GM12878 (cell line): ENCODE measurements around the gene PSPN. TPM values are rescaled to one million over a fixed set of nuclear protein-coding genes. Genes with fewer than 3 reads are reported as not detected.

Source experiments
- ATAC-seq: fragments of 200-7000 bp; cut with Tn5 transposase; 3 replicates; pipeline ENCODE4 v1.9.1; 2020; ENCODE audit warnings: mild to moderate bottlenecking, moderate library complexity
- BruUV-seq: library from RNA; stranded (reverse); fragments of 400-500 nt; replicated peaks from 2 replicates; lab custom pipeline; 2021; lab: Mats Ljungman, UMichigan
- CTCF ChIA-PET: fragments of 300-600 bp; sonication (Branson Sonifier 250); formaldehyde crosslinking; extraction: SDS; loops from one replicate; lab custom pipeline; 2021; ENCODE audit warnings: inconsistent platforms; lab: Yijun Ruan, JAX
- POLR2A ChIA-PET: fragments of 350-600 bp; formaldehyde crosslinking; extraction: SDS; loops from one replicate; lab custom pipeline; 2021; ENCODE audit warnings: inconsistent platforms; lab: Charles Lee
- RAD21 ChIA-PET: fragments of 300-600 bp; sonication (Branson Sonifier 250); formaldehyde crosslinking; loops from one replicate; lab custom pipeline; 2023; ENCODE audit warnings: antibody characterized with exemption; ENCODE audit not compliant: unreplicated experiment; lab: Charles Lee
- SMC1A ChIA-PET: fragments of 300-600 bp; sonication (Branson Sonifier 250); formaldehyde crosslinking; loops from one replicate; lab custom pipeline; 2023; ENCODE audit not compliant: unreplicated experiment, uncharacterized antibody; lab: Charles Lee
- DNase-seq: peaks from one replicate; pipeline ENCODE4 v3.0.0-alpha.2; 2011; ENCODE audit warnings: low read depth, low spot score
- FAIRE-seq: peaks from 3 replicates; lab custom pipeline; 2011; peaks lifted over from hg19 to GRCh38; lab: Jason Lieb, UNC
- H2AFZ ChIP-seq: 2 replicates; pipeline ENCODE4 v1.6.0; 2011; ENCODE audit warnings: low read depth, low read length, control low read depth; ENCODE audit not compliant: control insufficient read depth
- H3K27ac ChIP-seq: 2 replicates; pipeline ENCODE4 v1.5.1; 2011; ENCODE audit warnings: control low read depth; ENCODE audit not compliant: control insufficient read depth, insufficient read depth
- H3K27me3 ChIP-seq, 2 experiments: replicated peaks in 1 of 2; 2 replicates each; pipeline versions ENCODE4 v1.6.0 to v1.6.1; 2011; ENCODE audit warnings: low read length in 1 of 2; ENCODE audit not compliant: control insufficient read depth in 2 of 2, insufficient read depth in 2 of 2
- H3K36me3 ChIP-seq, 2 experiments: 2 replicates each; pipeline ENCODE4 v1.5.1; 2011; ENCODE audit warnings: low read length in 1 of 2; ENCODE audit not compliant: control insufficient read depth in 2 of 2, insufficient read depth in 2 of 2
- H3K4me1 ChIP-seq: 2 replicates; pipeline ENCODE4 v1.6.1; 2011; ENCODE audit warnings: mild to moderate bottlenecking, low read length, moderate library complexity, mixed read lengths; ENCODE audit not compliant: control insufficient read depth, insufficient read depth
- H3K4me2 ChIP-seq: 2 replicates; pipeline ENCODE4 v1.6.0; 2011; ENCODE audit warnings: control low read depth; ENCODE audit not compliant: control insufficient read depth, insufficient read depth
- H3K4me3 ChIP-seq: fragments of 200-600 bp; sonication (generic); 2 replicates; pipeline ENCODE4 v1.5.1; 2016
- H3K79me2 ChIP-seq: 2 replicates; pipeline ENCODE4 v1.6.0; 2011; ENCODE audit warnings: low read length; ENCODE audit not compliant: control insufficient read depth, insufficient read depth
- H3K9ac ChIP-seq: 2 replicates; pipeline ENCODE4 v1.8.0; 2011; ENCODE audit warnings: low read length, control low read depth, mixed read lengths; ENCODE audit not compliant: control insufficient read depth, insufficient read depth
- H3K9me3 ChIP-seq: replicated peaks from 3 replicates; pipeline ENCODE4 v1.5.1; 2011; ENCODE audit warnings: mild to moderate bottlenecking, low read length; ENCODE audit not compliant: control insufficient read depth, insufficient read depth
- H4K20me1 ChIP-seq: 2 replicates; pipeline ENCODE4 v1.6.0; 2011; ENCODE audit not compliant: control insufficient read depth, insufficient read depth
- CEBPZ ChIP-seq: fragments of 150-350 bp; IDR thresholded peaks from 2 replicates; pipeline ENCODE4 v1.6.1; 2016; ENCODE audit warnings: low read depth, low read length
- NFIC ChIP-seq: IDR thresholded peaks from 2 replicates; pipeline ENCODE4 v1.6.1; 2012; ENCODE audit warnings: low read depth, mild to moderate bottlenecking, inconsistent platforms, low read length, moderate library complexity
- RAD51 ChIP-seq: fragments of 450-650 bp; IDR thresholded peaks from 2 replicates; pipeline ENCODE4 v1.6.1; 2016; ENCODE audit warnings: moderate library complexity, mild to moderate bottlenecking, inconsistent platforms
- YY1 ChIP-seq: IDR thresholded peaks from 2 replicates; pipeline ENCODE4 v1.6.1; 2011; ENCODE audit warnings: low read depth, mild to moderate bottlenecking, low read length
- ZNF274 ChIP-seq: IDR thresholded peaks from one replicate; pipeline ENCODE4 v1.8.0; 2011; ENCODE audit not compliant: insufficient read length, insufficient read depth
- WGBS: methylation state at CpG from one replicate; pipeline ENCODE4 v1.1.6; 2016; ENCODE audit warnings: low lambda C conversion rate; ENCODE audit not compliant: insufficient replicate concordance, insufficient coverage; ENCODE audit errors: missing lambda C conversion rate; 5-methylcytosine and 5-hydroxymethylcytosine counted together
- in situ Hi-C: fragments of 300-500 bp; cut with MboI; formaldehyde crosslinking; loops from 9 replicates; pipeline ENCODE4 v1.14.3; 2018; ENCODE audit warnings: mixed read lengths
- intact Hi-C: fragments of 100-400 bp; cut with micrococcal nuclease; formaldehyde crosslinking; loops from one replicate; pipeline ENCODE4 v1.14.2; 2022; ENCODE audit not compliant: unreplicated experiment
- polyA plus RNA-seq, 11 experiments: library from polyadenylated mRNA; depleted of rRNA in 4 of 11; unstranded in 6 of 11; stranded (reverse) in 5 of 11; fragments of >200 nt; fragmentation: Nextera tagmentation in 4 of 11; fragmentation: Illumina TruSeq in 1 of 11; extraction: Ambion mirVana in 4 of 11; extraction: Trizol in 1 of 11; gene quantifications; 1 replicate in 1 of 11; 2 replicates in 10 of 11; pipeline versions ENCODE4 v1.2.1 to v1.2.3, GENCODE V29; 2011 to 2016; ENCODE audit warnings: inconsistent platforms in 2 of 11, missing spikeins in 2 of 11, low read depth in 1 of 11
- total RNA-seq, 4 experiments: library from RNA; depleted of rRNA in 3 of 4; stranded (reverse); fragments of >200 nt in 3 of 4; fragmentation: Illumina TruSeq in 1 of 4; extraction: Trizol in 1 of 4; gene quantifications; 2 replicates each; pipeline versions ENCODE4 v1.2.1 to v1.2.3, GENCODE V29; 2013 to 2021
- TF ChIP-seq, protein P1 (sequence below): fragments of 450-650 bp; IDR thresholded peaks from 2 replicates; pipeline ENCODE4 v1.6.1; 2016; ENCODE audit warnings: mild to moderate bottlenecking

PSPN gene
- total and polyA plus RNA-seq, 10 of the 15 experiments (the other 5 are each of a cell fraction or from before 2014, with no cell fraction given), result 0.27 to 1.2 (median 0.66) TPM

DNA sequence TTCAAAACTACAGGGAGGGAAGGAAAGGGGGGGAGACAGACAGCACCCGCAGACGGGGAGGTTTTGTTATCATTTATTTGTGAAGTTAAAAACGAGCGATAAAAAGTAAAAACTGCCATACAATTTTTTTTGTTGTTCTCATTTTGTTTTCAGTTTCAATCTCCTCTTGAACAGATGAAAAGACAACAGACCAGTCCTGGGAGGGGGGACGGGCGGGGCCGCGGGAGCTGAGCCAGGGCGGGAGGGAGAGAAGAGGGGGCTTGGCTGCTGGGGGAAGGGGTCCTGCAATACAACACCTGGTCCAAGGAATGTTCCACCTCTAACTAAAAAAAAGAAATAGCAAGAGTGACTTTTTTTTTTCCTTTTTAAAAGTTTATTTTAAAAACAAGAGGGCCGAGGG is 37.6 kb upstream of the PSPN start:
- Histone ChIP-seq H3K9me3 (no peaks in the 10 kb centered on the region), H2AFZ (no peak overlapping the region), H4K20me1 (no peaks in the 10 kb centered on the region), H3K79me2 (no peaks in the 10 kb centered on the region), H3K36me3 (peaks cover 9 to 32% of the 10 kb centered on the region in 2 experiments; a peak in 3 of 4 replicates), H3K27ac (no peak overlapping the region), H3K9ac (no peak overlapping the region), H3K4me3 (no peak overlapping the region), H3K4me2 (no peak overlapping the region), H3K4me1 (no peaks in the 10 kb centered on the region), H3K27me3 (no peaks in the 10 kb centered on the region)
- intact Hi-C loops, result no loop called here
- DNase-seq (no peak), ATAC-seq (no peak), FAIRE-seq (no peak)
- RAD21 ChIA-PET, result no interaction called here
- SMC1A ChIA-PET, result no interaction called here
- in situ Hi-C loops, result no loop called here
- TF ChIP-seq, protein P1, sequence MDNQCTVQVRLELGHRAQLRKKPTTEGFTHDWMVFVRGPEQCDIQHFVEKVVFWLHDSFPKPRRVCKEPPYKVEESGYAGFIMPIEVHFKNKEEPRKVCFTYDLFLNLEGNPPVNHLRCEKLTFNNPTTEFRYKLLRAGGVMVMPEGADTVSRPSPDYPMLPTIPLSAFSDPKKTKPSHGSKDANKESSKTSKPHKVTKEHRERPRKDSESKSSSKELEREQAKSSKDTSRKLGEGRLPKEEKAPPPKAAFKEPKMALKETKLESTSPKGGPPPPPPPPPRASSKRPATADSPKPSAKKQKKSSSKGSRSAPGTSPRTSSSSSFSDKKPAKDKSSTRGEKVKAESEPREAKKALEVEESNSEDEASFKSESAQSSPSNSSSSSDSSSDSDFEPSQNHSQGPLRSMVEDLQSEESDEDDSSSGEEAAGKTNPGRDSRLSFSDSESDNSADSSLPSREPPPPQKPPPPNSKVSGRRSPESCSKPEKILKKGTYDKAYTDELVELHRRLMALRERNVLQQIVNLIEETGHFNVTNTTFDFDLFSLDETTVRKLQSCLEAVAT, result no peak
- TF ChIP-seq NFIC (no peak), YY1 (no peak), RAD51 (no peak), CEBPZ (no peak), ZNF274 (no peak)
- POLR2A ChIA-PET, result no interaction called here
- 72% methylated on average over 10 of the region's 10 CpGs for WGBS
- CTCF ChIA-PET, result interaction anchor here (0.6 kb wide), 1 partner anchor 113 kb away, joined by 3 read pairs; no protein-coding TSS in a partner anchor
- no TSS peak for BruUV-seq
